BLaER1 treated with 17β-estradiol and CSF1 and Interleukin-3, amounts not matched to agents 10 nM and 100 nM (cell line): Measurements from ENCODE around the gene NR4A2.

Experiments
- H3K27ac ChIP-seq, 11 experiments: shearing (Covaris generic); formaldehyde crosslinking; 2 replicates each; pipeline ENCODE4 v1.8.1; 2022
- H3K27me3 ChIP-seq, 11 experiments: shearing (Covaris generic); formaldehyde crosslinking; 2 replicates each; pipeline ENCODE4 v1.8.1; 2022
- H3K36me3 ChIP-seq, 11 experiments: shearing (Covaris generic); formaldehyde crosslinking; 2 replicates each; pipeline ENCODE4 v1.8.1; 2022
- H3K4me1 ChIP-seq, 10 experiments: shearing (Covaris generic); formaldehyde crosslinking; 2 replicates each; pipeline ENCODE4 v1.8.1; 2022
- H3K4me2 ChIP-seq, 11 experiments: shearing (Covaris generic); formaldehyde crosslinking; 2 replicates each; pipeline ENCODE4 v1.8.1; 2022
- H3K4me3 ChIP-seq, 10 experiments: shearing (Covaris generic); formaldehyde crosslinking; 2 replicates each; pipeline ENCODE4 v1.8.1; 2022
- H3K9ac ChIP-seq, 11 experiments: shearing (Covaris generic); formaldehyde crosslinking; 2 replicates each; pipeline ENCODE4 v1.8.1; 2022
- H3K9me3 ChIP-seq, 11 experiments: shearing (Covaris generic); formaldehyde crosslinking; replicated peaks in 1 of 11; 2 replicates each; pipeline ENCODE4 v1.8.1; 2022
- H4K20me1 ChIP-seq, 11 experiments: shearing (Covaris generic); formaldehyde crosslinking; 2 replicates each; pipeline ENCODE4 v1.8.1; 2022
- Cebpa-rat ChIP-seq, 11 experiments: shearing (Covaris generic); IDR thresholded peaks; 2 replicates each; pipeline ENCODE4 v1.8.1; 2022

NR4A2 gene

DNA sequence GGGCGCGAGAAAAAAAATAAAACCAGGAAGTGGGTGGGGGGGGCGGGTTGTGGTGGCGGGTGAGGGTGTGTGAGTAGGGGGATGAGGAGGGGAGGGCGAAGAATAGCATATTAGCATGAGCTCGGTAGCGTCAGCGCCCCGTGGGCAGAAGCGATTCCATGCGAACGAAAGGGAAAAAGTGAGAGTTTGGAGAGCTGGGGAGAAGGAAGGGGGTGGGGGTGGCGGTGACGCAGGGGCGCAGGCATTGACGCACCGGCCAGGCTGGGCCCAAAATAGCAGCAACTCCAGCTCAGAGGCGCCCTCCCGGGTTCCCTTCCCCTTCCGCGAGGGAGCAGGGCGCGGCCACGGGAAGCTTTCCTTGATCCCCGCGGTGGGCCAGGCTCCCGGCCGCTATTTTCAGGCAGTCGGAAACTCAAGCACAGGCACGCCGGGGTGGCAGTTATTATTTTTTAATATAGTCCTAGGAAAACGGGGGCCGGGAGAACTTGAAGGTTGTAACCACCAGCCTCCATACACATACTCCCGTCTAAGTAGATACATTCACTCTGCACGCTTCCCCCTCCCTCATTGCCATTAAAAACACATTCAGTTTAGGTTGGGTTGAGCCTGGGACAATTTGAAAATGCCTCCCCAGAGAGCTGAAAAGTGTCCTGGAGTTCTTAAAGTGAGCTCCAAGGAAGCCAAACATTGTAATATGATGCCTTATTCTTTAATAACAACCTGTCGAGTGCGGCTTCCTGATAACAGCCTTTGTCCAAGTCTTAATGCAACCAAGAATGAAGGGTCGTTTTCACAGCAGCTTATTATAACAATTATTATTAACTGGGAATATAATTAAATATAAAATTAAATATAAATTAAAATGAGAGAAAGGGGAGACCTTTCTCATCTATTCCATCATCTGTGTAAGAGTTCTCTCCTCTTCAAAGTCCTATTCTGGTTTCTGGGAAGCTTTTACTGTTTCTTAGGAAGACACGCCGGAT, 2.3 kb upstream of the NR4A2 start:
- H3K27ac ChIP-seq: peak overlapping the region; percentile 57 to 99 (median 84)
- peak overlapping the region; percentile 90 to 100 (median 100) for H3K4me2 ChIP-seq
- H3K9me3 ChIP-seq: peaks cover 6 to 12% (median 10%) of the 10 kb centered on the region in 11 experiments
- H3K4me1 ChIP-seq: peaks cover 10 to 32% (median 27%) of the 10 kb centered on the region in 10 experiments; a peak in 19 of 20 replicates
- H3K9ac ChIP-seq: peak overlapping the region; percentile 75 to 98 (median 83)
- peaks cover 0 to 4% (median 0%) of the 10 kb centered on the region in 11 experiments; a peak in 3 of 22 replicates for H3K36me3 ChIP-seq
- peaks cover 17 to 41% (median 38%) of the 10 kb centered on the region in 11 experiments for H3K27me3 ChIP-seq
- no peak for TF ChIP-seq Cebpa-rat (IDR thresholded peaks at IDR 0.05)
- H3K4me3 ChIP-seq: peak overlapping the region; percentile 68 to 94 (median 82)
- H4K20me1 ChIP-seq: peaks cover 0 to 13% (median 0%) of the 10 kb centered on the region in 11 experiments; a peak in 4 of 22 replicates

DNA sequence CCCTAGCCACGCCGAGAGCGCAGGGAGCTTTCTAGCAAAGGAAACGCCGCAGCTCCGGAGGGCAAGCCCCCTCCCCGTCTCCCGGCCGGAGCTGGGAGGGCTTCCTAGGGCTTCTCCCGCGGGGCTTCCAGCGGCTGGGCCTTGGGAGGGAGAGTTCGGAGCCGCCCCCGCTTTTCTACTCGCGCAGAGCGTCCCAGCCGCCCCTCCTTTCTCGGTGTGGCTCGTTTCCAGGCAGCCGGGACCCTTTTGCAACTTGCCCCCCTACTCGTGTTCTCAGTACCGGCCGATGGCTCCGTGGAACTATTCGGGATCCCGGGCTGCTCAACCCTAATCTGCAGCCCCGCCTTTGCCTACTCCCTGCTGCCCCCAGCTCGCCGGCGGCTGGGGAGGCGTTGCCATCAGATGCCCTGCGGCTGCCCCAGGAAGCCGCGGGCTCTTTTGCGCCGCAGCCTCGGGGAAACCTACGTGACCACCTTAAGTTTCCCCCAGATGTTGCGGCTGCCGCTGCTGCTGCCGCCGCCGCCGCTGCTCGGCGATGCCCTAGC, 1.5 kb upstream of the NR4A2 start:
- no peak for TF ChIP-seq Cebpa-rat (IDR thresholded peaks at IDR 0.05)
- peak overlapping the region; percentile 75 to 98 (median 83) for H3K9ac ChIP-seq
- H3K27ac ChIP-seq: peak overlapping the region; percentile 56 to 99 (median 84)
- peaks cover 10 to 32% (median 27%) of the 10 kb centered on the region in 10 experiments; a peak in 19 of 20 replicates for H3K4me1 ChIP-seq
- H3K27me3 ChIP-seq: peaks cover 24 to 48% (median 45%) of the 10 kb centered on the region in 11 experiments
- H3K4me2 ChIP-seq: peak overlapping the region; percentile 90 to 100 (median 100)
- H3K36me3 ChIP-seq: peaks cover 0 to 12% (median 0%) of the 10 kb centered on the region in 11 experiments; a peak in 3 of 22 replicates
- H3K4me3 ChIP-seq: peak overlapping the region; percentile 68 to 94 (median 82)
- H4K20me1 ChIP-seq: peaks cover 0 to 13% (median 0%) of the 10 kb centered on the region in 11 experiments; a peak in 5 of 22 replicates
- peaks cover 14 to 20% (median 17%) of the 10 kb centered on the region in 11 experiments for H3K9me3 ChIP-seq

DNA sequence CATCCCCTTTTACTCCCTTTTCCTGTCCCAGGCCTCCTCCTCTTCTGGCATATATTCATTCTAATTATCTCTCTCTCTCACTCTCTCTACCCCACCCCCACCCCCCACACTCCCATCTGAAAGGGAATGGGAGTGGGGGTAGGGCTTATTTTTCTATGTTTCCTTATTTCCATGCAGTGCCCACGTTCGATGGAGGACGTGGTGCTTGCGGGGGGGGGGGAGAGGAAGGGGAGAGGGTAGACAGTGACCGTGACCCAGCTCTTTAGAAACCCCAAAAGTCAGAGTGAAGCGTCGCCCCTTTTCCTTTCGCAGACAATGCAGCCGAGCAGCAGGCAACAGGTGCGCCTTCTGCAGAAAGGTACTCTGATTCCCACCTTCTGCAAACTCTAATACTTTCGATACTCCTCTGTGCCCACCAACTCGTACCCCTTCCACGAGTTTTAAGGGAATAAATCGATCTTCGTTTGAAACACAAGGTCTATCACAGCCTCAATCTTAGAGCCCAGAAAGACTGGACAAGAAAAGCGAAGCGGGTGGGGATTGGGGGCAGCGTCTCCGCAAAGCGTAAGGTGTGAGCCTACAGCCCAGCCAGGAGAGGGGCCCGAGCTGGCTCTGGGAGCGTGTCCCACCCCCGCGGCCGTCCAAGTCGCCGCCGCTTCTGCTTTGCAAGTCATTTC, 891 bp upstream of the NR4A2 start:
- Histone ChIP-seq H4K20me1 (peaks cover 0 to 13% (median 0%) of the 10 kb centered on the region in 11 experiments; a peak in 5 of 22 replicates), H3K4me1 (peaks cover 10 to 32% (median 27%) of the 10 kb centered on the region in 10 experiments; a peak in 19 of 20 replicates), H3K9me3 (peaks cover 17 to 25% (median 23%) of the 10 kb centered on the region in 11 experiments), H3K27me3 (peaks cover 30 to 55% (median 51%) of the 10 kb centered on the region in 11 experiments), H3K27ac (peak overlapping the region; percentile 56 to 99 (median 84)), H3K9ac (peak overlapping the region; percentile 75 to 98 (median 83)), H3K4me3 (peak overlapping the region; percentile 68 to 94 (median 82)), H3K4me2 (peak overlapping the region; percentile 90 to 100 (median 100)), H3K36me3 (peaks cover 0 to 15% (median 0%) of the 10 kb centered on the region in 11 experiments; a peak in 3 of 22 replicates)
- no peak for TF ChIP-seq Cebpa-rat (IDR thresholded peaks at IDR 0.05)

DNA sequence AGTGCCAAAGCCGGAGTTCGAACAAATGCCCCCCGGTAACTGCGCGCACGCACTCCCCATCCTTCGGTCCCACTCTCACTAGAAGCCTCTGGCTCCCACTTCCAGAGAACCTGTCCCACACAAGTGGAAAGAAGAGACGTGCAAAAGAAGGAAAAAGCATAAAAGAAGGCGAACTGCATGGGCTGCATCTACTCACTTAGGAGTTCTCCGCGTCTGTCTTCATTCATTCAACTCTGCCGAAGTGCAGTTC, 312 bp downstream of the NR4A2 start:
- Histone ChIP-seq H3K27me3 (peaks cover 42 to 67% (median 63%) of the 10 kb centered on the region in 11 experiments), H3K9me3 (peaks cover 19 to 36% (median 31%) of the 10 kb centered on the region in 11 experiments), H4K20me1 (peaks cover 0 to 13% (median 0%) of the 10 kb centered on the region in 11 experiments; a peak in 5 of 22 replicates), H3K4me1 (peaks cover 10 to 32% (median 27%) of the 10 kb centered on the region in 10 experiments; a peak in 19 of 20 replicates), H3K36me3 (peaks cover 0 to 26% (median 0%) of the 10 kb centered on the region in 11 experiments; a peak in 3 of 22 replicates), H3K4me2 (peak overlapping the region; percentile 90 to 100 (median 100)), H3K4me3 (peak overlapping the region; percentile 68 to 94 (median 82)), H3K9ac (peak overlapping the region; percentile 75 to 98 (median 83)), H3K27ac (peak overlapping the region in 5 of 11 experiments; percentile 87 to 99 (median 91); a peak in 9 of 22 replicates)
- no peak for TF ChIP-seq Cebpa-rat (IDR thresholded peaks at IDR 0.05)

DNA sequence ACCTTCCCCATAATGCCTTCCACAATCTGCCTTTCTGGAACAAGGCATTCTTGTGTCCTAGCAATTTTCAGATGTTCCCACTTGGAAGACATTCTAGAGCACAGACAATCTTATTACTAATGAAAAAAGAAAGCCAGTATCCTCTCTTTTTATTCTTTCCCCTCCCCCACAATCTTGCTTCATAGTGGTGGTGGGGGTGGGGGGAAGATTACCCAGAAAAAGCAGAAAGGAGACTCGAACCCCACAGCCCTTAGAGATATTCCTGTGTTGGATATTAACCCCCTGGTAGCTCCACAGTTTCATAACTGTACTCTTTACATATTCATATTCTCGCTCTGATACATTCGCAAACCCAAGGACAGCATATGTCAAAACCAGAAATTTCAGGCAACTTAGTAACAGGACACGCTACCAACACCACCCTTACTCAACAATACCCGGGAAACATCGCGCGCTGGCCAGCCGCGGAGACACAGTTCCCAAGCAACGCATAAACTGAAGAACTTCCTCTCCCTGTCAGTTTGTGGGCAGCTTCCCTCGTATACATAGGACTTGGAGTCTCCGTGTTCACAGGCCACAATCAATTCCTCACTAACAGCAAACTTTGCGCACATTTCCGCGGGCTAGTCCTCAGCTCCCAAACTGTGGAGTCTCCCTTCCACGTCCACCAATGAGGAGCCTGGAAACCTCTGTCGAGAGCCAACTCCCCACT, 793 bp downstream of the NR4A2 start:
- Histone ChIP-seq H3K9ac (peak overlapping the region; percentile 75 to 98 (median 83); a peak in 20 of 22 replicates), H3K27ac (peak overlapping the region in 5 of 11 experiments; percentile 87 to 99 (median 91); a peak in 9 of 22 replicates)
- TF ChIP-seq Cebpa-rat (IDR thresholded peaks at IDR 0.05): no peak

DNA sequence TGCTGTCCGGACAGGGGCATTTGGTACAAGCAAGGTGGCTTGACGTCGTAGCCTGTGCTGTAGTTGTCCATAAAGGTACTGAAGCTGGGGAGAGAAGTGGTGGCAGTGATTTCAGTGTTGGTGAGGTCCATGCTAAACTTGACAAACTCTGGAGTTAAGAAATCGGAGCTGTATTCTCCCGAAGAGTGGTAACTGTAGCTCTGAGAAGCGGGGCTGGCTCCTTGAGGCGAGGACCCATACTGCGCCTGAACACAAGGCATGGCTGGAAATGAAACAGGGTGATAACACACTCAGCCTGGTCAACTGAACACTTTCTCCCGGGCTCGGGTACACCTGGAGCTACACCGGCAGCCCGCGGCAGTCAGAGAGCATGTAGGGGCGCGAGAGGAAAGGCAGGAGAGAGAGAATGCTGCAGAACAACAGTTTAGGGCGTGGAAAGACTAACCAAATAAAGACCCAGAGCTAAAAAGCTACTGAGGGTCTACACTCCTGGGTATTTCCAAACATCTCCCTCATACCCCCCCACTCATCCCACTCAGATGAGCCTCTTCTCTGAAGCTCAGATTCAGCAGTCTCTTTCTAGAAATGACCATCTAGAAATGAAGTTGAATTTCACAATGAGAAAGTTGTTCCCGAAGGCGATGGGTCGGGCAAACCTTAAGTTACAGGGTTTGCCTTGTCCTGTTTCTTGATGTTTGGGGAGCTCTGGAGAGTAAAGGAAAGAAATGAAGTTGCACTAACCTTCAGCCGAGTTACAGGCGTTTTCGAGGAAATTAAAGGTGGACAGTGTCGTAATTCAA, 2.4 kb downstream of the NR4A2 start:
- peaks cover 56 to 87% (median 81%) of the 10 kb centered on the region in 11 experiments for H3K27me3 ChIP-seq
- H3K36me3 ChIP-seq: peaks cover 0 to 35% (median 0%) of the 10 kb centered on the region in 11 experiments; a peak in 4 of 22 replicates
- H3K9ac ChIP-seq: no peak overlapping the region
- H3K4me3 ChIP-seq: no peak overlapping the region; a peak in 1 of 20 replicates
- H3K9me3 ChIP-seq: peaks cover 19 to 37% (median 31%) of the 10 kb centered on the region in 11 experiments
- no peak overlapping the region for H3K27ac ChIP-seq
- peaks cover 0 to 10% (median 0%) of the 10 kb centered on the region in 11 experiments; a peak in 5 of 22 replicates for H4K20me1 ChIP-seq
- H3K4me1 ChIP-seq: peaks cover 10 to 29% (median 25%) of the 10 kb centered on the region in 10 experiments; a peak in 19 of 20 replicates
- H3K4me2 ChIP-seq: peak overlapping the region in 1 of 11 experiments; percentile 90; a peak in 1 of 22 replicates
- TF ChIP-seq Cebpa-rat (IDR thresholded peaks at IDR 0.05): no peak

More for the DNA sequence above, 793 bp downstream of the NR4A2 start:
- Histone ChIP-seq H3K36me3 (peaks cover 0 to 26% (median 0%) of the 10 kb centered on the region in 11 experiments; a peak in 3 of 22 replicates), H3K4me2 (peak overlapping the region; percentile 90 to 100 (median 100)), H3K4me1 (peaks cover 10 to 32% (median 27%) of the 10 kb centered on the region in 10 experiments; a peak in 19 of 20 replicates), H3K27me3 (peaks cover 47 to 71% (median 68%) of the 10 kb centered on the region in 11 experiments), H3K9me3 (peaks cover 19 to 37% (median 31%) of the 10 kb centered on the region in 11 experiments), H4K20me1 (peaks cover 0 to 13% (median 0%) of the 10 kb centered on the region in 11 experiments; a peak in 5 of 22 replicates), H3K4me3 (peak overlapping the region; percentile 68 to 94 (median 82))
